NCI-H2081 treated with DMSO at 0.1 percent for 48 hours (cell line): ENCODE measurements around the gene CHEK2.
"Not testable (repeated sequence)": the region's sequence is repeated elsewhere in the genome, so short reads cannot be mapped to it uniquely, and the experiment has no call there.

ENCODE experiments used
- DNase-seq: peaks from one replicate; lab custom pipeline; 2025; lab: John Stamatoyannopoulos, UW

The CHEK2 gene

DNA sequence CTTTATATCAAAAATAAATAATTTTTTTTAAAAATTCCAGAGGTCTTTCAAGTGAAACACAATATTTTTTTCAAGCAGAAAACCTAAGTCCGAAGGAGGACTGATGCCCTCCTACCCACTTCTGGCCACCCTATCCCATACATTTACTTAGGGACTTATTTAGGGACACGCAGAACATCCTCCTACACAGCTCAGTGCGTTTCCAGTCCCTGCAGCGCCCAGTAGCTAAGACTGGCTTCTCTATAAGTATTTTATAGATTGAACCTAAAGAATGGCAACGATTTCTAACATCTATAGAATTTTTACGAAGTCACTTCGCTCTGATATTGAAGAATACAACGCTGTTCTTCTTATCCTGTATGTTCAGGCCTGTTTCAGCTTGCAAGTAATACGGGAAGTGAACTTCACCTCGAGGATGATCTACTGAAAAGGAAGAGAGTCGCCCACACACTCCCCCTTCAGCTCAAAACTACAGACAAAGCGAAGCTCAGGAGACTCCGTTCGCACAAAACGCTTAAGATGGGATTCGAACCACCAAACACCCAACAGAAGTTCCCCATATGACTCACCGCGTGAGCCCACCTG, 328 bp downstream of the CHEK2 start:
- no peak for DNase-seq

DNA sequence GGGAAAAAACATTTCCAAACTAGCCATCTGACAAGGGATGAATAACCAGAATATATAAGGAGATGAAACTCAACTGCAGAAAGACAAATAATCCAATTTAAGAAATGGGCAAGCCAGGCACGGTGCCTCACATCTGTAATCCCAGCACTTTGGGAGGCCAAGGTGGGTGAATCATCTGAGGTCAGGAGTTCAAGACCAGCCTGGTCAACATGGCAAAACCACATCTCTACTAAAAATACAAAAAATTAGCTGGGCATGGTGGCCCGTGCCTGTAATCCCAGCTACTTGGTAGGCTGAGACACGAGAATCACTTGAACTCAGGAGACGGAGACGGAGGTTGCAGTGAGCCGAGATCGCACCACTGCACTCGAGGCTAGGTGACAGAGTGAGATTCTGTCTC, 2.7 kb downstream of the CHEK2 start:
- not testable (repeated sequence) for DNase-seq

GRCh38 chr22:28737701-28738100, 3.9 kb downstream of the CHEK2 start:
- no peak for DNase-seq

DNA sequence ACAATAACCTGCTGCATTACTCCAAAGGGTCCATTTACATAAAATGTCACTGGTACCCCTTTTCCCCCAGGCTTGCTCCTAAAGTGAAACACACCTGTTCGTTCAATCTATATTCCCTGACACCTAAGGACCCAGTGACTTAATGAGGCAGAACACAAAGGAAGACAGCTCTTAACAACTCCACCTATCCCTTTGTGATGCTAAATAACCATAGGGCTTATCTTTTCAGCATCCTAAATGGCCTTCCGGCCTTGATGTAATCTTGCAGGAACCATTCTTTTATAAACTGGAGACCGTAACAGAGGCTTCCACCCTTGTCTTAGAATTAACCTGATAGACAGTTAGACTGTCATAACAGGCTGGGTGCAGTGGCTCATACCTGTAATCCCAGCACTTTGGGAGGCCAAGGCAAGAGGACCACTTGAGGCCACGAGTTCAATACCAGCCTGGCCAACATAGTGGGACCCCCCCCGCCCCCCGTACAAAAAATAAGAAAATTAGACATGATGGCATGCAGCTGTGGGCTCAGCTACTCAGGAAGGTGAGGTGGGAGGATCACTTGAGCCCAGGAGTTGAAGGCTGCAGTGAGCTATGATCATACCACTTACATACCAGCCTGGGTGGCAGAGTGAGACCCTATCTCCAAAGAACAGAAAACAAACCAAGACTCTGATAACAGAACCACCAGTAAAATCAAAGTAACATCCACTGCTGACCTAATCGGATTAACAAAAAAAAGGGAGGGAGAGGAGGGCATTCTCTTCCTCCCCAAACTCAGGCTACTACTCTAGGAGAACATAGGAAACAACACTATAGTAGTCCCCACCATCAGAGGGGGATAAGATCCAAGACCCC, 5.1 kb downstream of the CHEK2 start:
- no peak for DNase-seq

GRCh38 chr22:28734393-28734792, 7.2 kb downstream of the CHEK2 start:
- no peak for DNase-seq

- no peak for DNase-seq
These were observed 11.4 kb downstream of the CHEK2 start for GRCh38 chr22:28730179-28730578.

- DNase-seq: no peak
These were observed 12.9 kb downstream of the CHEK2 start for GRCh38 chr22:28728621-28729313.

DNA sequence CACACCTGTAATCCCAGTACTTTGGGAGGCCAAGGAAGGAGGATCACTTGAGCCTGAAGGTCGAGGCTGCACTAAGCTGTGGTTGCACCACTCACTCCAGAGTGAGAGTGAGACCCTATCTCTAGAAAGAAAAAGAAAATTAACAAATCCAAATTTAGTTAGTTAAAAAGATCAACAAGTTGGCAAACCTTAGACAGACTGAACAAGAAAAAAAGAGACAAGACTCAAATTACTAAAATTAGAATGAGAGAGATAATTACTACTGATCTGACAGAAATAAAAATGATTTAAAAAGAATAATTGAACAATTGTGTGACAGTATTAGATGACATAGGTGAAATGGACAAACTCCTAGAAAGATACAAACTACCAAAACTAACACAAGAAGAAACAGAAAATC, 13.6 kb downstream of the CHEK2 start:
- DNase-seq: no peak

DNA sequence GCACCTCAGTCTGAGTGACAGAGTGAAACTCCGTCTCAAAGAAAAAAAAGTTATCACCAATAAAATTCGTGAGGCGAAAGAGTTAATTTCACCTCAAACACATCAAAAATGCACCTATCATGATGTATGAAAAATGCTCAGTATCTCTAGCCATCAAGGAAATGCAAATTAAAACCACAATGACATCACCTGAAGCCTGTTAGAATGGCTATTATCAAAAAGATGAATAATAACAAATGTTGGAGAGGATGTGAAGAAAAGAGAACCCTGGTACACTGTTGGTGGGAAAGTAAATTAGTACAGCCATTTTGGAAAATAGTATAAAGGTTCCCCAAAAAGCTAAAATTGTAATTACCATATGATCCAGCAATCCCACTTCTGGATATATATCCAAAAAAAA, 23.6 kb downstream of the CHEK2 start:
- no peak for DNase-seq

GRCh38 chr22:28716686-28717085, 24.9 kb downstream of the CHEK2 start:
- DNase-seq: no peak

DNA sequence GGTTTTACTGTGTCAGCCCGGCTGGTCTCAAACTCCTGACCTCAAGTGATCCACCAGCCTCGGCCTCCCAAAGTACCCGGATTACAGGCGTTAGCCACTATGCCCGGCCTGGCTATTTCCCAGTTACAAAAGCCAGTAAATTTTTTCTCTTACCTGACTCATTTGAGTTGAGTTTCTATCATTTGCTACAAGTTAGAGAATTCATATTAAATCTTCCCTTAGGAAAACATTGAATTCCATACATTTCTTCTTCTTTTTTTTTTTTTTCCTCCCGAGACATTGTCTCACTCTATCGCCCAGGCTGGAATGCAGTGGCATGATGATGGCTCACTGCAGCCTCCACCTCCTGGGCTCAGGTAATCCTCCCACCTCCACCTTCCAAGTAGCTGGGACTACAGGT, 26.0 kb downstream of the CHEK2 start:
- DNase-seq: no peak

GRCh38 chr22:28714043-28714628, 27.5 kb downstream of the CHEK2 start:
- no peak for DNase-seq

- DNase-seq: no peak
These were observed 29.5 kb downstream of the CHEK2 start for GRCh38 chr22:28711820-28712777.

DNA sequence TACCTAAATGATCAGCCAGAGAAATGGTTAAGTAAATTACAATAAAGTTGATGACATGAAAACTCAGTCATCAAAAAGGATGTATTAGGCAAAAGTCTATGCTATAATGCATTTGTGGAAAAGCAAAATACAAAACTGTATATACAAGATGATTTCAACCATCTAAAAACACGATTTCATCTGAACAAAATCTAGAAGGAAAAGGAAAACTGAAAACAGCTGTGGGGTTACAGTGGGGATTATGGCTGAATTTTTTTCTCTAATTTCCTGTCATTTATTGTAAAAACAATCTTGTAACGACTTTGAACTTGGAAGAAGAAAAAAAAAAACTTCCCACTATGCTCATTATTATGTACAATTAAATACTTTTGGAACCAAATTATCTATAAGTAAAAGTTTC, 30.3 kb downstream of the CHEK2 start:
- no peak for DNase-seq

DNA sequence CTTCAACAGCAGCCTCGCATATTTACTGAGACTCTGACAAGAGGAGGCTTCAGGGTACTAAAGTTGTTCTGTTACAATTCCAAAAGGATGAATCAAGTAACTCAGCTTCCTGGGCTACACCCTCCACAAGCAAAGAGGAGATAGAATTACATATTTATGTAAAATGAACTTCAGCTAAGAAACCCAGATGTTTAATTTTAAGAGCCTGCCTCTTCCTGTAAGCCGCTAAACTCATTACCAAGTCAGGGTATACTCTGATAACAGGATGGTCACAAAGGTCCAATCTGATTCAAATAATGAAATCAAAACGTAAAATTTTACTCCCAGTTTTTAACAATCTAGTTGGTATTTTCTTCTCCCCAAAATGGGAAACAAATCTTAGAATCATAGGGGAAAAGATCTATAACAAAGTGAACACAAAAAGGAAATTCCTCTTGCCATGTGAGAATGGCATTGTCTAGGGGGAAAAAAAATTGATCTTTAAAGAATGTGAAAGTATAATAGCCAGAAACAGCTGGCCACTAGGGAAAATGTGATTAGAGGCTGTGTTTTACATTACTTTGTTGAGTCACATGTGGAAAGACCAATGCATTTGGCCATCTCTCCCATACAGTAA, 30.9 kb downstream of the CHEK2 start:
- DNase-seq: no peak

DNA sequence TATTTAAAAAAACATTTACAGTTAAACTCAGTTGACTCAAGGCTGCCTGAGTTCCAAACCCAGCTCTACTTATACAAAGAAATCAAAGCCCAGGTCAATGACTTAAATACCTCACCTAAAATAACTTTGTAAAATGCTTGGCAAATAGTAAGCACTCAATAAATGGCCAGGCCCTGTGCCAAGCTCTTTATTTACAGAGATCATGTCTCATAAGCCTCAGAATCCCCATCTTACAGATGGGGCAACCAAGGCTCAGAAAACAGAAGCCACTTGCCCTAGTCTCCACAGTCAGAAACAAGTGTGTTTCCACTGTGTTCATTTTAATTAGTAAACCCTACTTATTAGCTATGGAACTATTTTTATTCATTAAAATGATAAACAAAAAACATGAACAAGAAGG, 31.5 kb downstream of the CHEK2 start:
- no peak for DNase-seq

DNA sequence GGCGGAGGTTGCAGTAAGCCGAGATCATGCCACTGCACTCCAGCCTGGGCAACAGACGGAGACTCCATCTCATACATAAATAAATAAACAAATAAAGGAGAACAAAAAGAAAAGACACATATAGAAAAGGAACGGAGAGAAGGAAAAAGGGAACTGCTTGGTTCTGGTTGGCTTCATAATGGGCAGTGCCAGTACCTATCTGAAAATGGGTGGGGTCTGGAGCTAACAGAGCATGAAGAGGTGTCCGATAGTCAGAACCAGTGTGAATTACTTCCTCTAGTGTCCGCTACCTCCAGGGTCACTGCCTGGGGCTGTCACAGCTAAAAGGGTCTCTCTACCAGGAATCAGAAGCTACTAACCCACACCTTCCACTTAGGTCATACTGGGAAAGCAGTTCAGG, 34.8 kb downstream of the CHEK2 start:
- DNase-seq: no peak

DNA sequence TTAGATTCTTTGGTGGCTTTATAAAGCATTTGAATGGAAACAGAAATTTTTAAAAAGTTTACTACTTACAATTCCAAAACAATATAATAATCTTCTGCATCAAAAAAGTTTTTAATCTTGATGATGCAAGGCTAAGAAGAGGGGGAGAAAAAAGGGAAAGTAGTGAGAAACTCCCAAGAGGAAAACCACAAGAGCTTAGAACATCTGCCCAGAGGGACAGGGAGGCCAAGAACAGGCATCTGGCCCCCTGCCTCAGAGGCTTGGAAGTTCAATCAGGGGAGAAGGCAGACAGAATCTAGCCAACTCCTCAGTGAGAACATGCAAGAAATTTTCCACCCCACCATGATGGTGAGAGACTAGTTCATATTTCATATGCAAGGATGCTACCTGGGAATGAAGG, 38.2 kb downstream of the CHEK2 start:
- DNase-seq: no peak

- DNase-seq: no peak
These were observed 38.7 kb downstream of the CHEK2 start for GRCh38 chr22:28702891-28703290.

GRCh38 chr22:28693041-28693760, 48.4 kb downstream of the CHEK2 start:
- not testable (repeated sequence) for DNase-seq
